ENCODE results near the gene FILIP1.
A peak's percentile ranks its signal among the peaks of the same experiment; 100 is the strongest.

The FILIP1 gene

GRCh38 chr6:75337835-75338580 is 155.6 kb downstream of the FILIP1 start:
- DNase-seq (ENCODE audit: low read depth) = no peak

GRCh38 chr6:75334266-75335040 is 159.1 kb downstream of the FILIP1 start:
- DNase-seq (ENCODE audit: low read depth) = peak; percentile 36

- DNase-seq (ENCODE audit: low read depth) = no peak
These were observed 159.9 kb downstream of the FILIP1 start for GRCh38 chr6:75333676-75334200.

GRCh38 chr6:75331151-75331550 is 162.4 kb downstream of the FILIP1 start:
- DNase-seq (ENCODE audit: low read depth) = peak; percentile 13

- no peak for DNase-seq (ENCODE audit: low read depth)
These were observed 163.9 kb downstream of the FILIP1 start for GRCh38 chr6:75329703-75330102.

- DNase-seq (ENCODE audit: low read depth) = no peak
These were observed 165.8 kb downstream of the FILIP1 start for GRCh38 chr6:75327807-75328206.

GRCh38 chr6:75326557-75327258 is 166.9 kb downstream of the FILIP1 start:
- DNase-seq (ENCODE audit: low read depth) = no peak

- DNase-seq (ENCODE audit: low read depth) = no peak
These were observed 174.7 kb downstream of the FILIP1 start for GRCh38 chr6:75318900-75319299.

- DNase-seq (ENCODE audit: low read depth) = no peak
These were observed 175.9 kb downstream of the FILIP1 start for GRCh38 chr6:75317503-75318206.

GRCh38 chr6:75315978-75316377 is 177.6 kb downstream of the FILIP1 start:
- DNase-seq (ENCODE audit: low read depth) = no peak

- no peak for DNase-seq (ENCODE audit: low read depth)
These were observed 185.2 kb downstream of the FILIP1 start for GRCh38 chr6:75308250-75308988.

GRCh38 chr6:75307364-75308004 is 186.1 kb downstream of the FILIP1 start:
- no peak for DNase-seq (ENCODE audit: low read depth)

GRCh38 chr6:75306064-75306463 is 187.5 kb downstream of the FILIP1 start:
- no peak for DNase-seq (ENCODE audit: low read depth)

- DNase-seq (ENCODE audit: low read depth) = no peak
These were observed 188.0 kb downstream of the FILIP1 start for GRCh38 chr6:75305573-75305972.

- DNase-seq (ENCODE audit: low read depth) = no peak
These were observed 191.3 kb downstream of the FILIP1 start for GRCh38 chr6:75302280-75302679.

GRCh38 chr6:75301537-75301936 is 192.1 kb downstream of the FILIP1 start:
- DNase-seq (ENCODE audit: low read depth) = no peak

GRCh38 chr6:75301088-75301487 is 192.5 kb downstream of the FILIP1 start:
- no peak for DNase-seq (ENCODE audit: low read depth)

GRCh38 chr6:75300531-75300855 is 193.1 kb downstream of the FILIP1 start:
- DNase-seq (ENCODE audit: low read depth) = no peak

GRCh38 chr6:75299801-75300530 is 193.6 kb downstream of the FILIP1 start:
- peak; percentile 16 for DNase-seq (ENCODE audit: low read depth)

Measured in fibroblast of the conjunctiva (primary cell).